Pancreas (tissue), 10 donors: ENCODE data around the gene DENND1A. TPM values are rescaled to one million over a fixed set of nuclear protein-coding genes. Genes with fewer than 3 reads are reported as not detected.

Experiments used
- ATAC-seq, 4 donors: fragments of 200-7000 bp; cut with Tn5 transposase; one replicate each; pipeline versions ENCODE4 v1.8.0 to v1.9.1; 2020; ENCODE audit warnings: mild to moderate bottlenecking in 4 of 4, moderate library complexity in 4 of 4
- DNase-seq, 6 donors: peaks; one replicate each; pipeline ENCODE4 v3.0.0-alpha.2; 2020
- FAIRE-seq: peaks from 2 replicates; lab custom pipeline; 2012; peaks lifted over from hg19 to GRCh38; lab: Jason Lieb, UNC
- H3K27ac ChIP-seq, 4 donors: fragments of 200-600 bp; sonication (generic); 1 replicate in 3 of 4; 2 replicates in 1 of 4; pipeline versions ENCODE4 v1.5.0 to v1.8.0; 2020
- H3K27me3 ChIP-seq, 4 donors: fragments of 200-600 bp; one replicate each; pipeline ENCODE4 v1.8.0; 2021
- H3K36me3 ChIP-seq, 3 donors: fragments of 200-600 bp; sonication (generic) in 1 of 3; one replicate each; pipeline versions ENCODE4 v1.5.0 to v1.8.0; 2020 to 2021
- H3K4me1 ChIP-seq, 3 donors: fragments of 200-600 bp; one replicate each; pipeline ENCODE4 v1.8.0; 2021
- H3K4me3 ChIP-seq, 4 donors: fragments of 200-600 bp; sonication (generic) in 2 of 4; one replicate each; pipeline versions ENCODE4 v1.5.0 to v1.8.0; 2020 to 2021
- H3K9me3 ChIP-seq, 4 donors: fragments of 200-600 bp; one replicate each; pipeline ENCODE4 v1.8.0; 2021
- WGBS, 2 donors: extraction: QIAGEN DNeasy Blood & Tissue Kit; methylation state at CpG; one replicate each; pipeline ENCODE4 v1.1.7; 2013; 5-methylcytosine and 5-hydroxymethylcytosine counted together
- intact Hi-C, 3 donors: fragments of 100-400 bp; cut with DNase I; formaldehyde crosslinking; loops; one replicate each; pipeline versions ENCODE4 v1.11.1 to v1.14.2; 2022
- polyA plus RNA-seq, 2 donors: library from polyadenylated mRNA; stranded (reverse); fragments of 200-250 nt; gene quantifications; one replicate each; pipeline ENCODE4 v1.2.3, GENCODE V29; 2013
- total RNA-seq, 6 donors: library from RNA; stranded (reverse); fragmentation: NEBNext Ultra II Directional in 4 of 6; extraction: Animal tissue kit (Norgen Biotek cat#: 25700) in 4 of 6; gene quantifications; one replicate each; pipeline versions ENCODE4 v1.2.1 to v1.2.4, GENCODE V29; 2021 to 2023
- TF ChIP-seq, protein P1 (sequence below), 4 donors: fragments of 200-600 bp; sonication (generic) in 3 of 4; IDR thresholded peaks; one replicate each; pipeline versions ENCODE4 v1.5.0 to v1.8.0; 2021; ENCODE audit warnings: antibody characterized with exemption in 4 of 4
- donor health status: healthy with polysubstance abuse.
- donor health status: DM: no; HTN: no; CAD: no; lungs with moderate emphysema.
- donor health status: DM: no; HTN: no; CAD: no.
- donor health status: control.
- donor health status: control.
- donor health status: Bipolar disorder and iron deficiency.
- donor health status: DM: yes; HTN: yes; CAD: no.
- donor health status: DM: no; HTN: no; CAD: no.
- donor health status: DM: no; HTN: no; CAD: no.
- donor health status: DM: yes; HTN: yes; CAD: no.

Gene DENND1A
- total and polyA plus RNA-seq, 8 donors, result 4.5 to 8.3 (median 5.6) TPM

DNA sequence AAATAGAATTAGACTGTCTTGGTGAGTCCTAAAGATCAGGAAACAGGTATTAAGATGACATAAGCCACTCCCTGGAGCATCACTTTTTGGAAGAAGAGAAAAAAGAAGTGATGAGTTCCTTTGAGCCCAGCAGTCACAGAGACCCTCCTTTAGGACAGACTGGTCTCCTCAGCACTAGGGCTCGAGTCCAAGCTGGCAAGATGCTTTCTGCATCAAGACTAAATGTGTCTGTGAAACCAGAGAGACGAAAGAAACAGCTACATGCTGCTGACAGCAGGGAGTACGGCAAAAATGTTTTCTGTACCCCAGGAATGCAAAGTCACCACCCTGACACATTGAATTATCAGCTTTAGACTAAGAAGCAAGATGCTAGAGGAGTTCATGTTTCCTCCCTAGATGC is 389.5 kb downstream of the DENND1A start:
- no peak for ATAC-seq
- 83 to 87% methylated on average over 3 of the region's 3 CpGs for WGBS, 2 donors
- Histone ChIP-seq H3K27me3 (no peaks in the 10 kb centered on the region), H3K9me3 (no peaks in the 10 kb centered on the region), H3K4me3 (no peak overlapping the region), H3K36me3 (no peaks in the 10 kb centered on the region), H3K27ac (no peak overlapping the region), H3K4me1 (no peaks in the 10 kb centered on the region)
- intact Hi-C loops, result loop anchor here in 1 of 3 donors (10.0 kb wide), 1 partner anchor 494 kb away; no protein-coding TSS in a partner anchor
- no peak for FAIRE-seq
- TF ChIP-seq, protein P1, sequence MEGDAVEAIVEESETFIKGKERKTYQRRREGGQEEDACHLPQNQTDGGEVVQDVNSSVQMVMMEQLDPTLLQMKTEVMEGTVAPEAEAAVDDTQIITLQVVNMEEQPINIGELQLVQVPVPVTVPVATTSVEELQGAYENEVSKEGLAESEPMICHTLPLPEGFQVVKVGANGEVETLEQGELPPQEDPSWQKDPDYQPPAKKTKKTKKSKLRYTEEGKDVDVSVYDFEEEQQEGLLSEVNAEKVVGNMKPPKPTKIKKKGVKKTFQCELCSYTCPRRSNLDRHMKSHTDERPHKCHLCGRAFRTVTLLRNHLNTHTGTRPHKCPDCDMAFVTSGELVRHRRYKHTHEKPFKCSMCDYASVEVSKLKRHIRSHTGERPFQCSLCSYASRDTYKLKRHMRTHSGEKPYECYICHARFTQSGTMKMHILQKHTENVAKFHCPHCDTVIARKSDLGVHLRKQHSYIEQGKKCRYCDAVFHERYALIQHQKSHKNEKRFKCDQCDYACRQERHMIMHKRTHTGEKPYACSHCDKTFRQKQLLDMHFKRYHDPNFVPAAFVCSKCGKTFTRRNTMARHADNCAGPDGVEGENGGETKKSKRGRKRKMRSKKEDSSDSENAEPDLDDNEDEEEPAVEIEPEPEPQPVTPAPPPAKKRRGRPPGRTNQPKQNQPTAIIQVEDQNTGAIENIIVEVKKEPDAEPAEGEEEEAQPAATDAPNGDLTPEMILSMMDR (IDR thresholded peaks at IDR 0.05), result no peak
- DNase-seq, result no peak

DNA sequence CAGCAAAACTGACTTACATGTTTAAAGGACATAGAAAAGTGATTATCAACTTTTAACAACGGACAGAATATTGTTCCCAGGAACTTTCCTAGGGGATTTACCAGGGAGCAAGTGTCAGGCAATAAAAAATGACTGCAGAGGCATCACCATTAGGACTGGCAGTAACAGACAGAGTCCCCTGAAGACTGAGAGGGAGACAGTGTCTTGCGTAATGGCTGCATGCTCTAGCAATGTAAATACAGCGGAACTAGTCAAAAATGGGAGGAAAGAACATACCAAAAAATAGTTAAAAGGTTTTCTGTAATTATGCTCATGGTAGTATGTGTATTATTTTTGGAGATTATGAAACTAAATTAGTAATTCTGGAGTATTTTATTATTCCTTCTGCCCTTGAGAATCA is 392.1 kb downstream of the DENND1A start:
- Histone ChIP-seq H3K36me3 (no peaks in the 10 kb centered on the region), H3K4me1 (no peaks in the 10 kb centered on the region), H3K27me3 (no peaks in the 10 kb centered on the region), H3K9me3 (no peaks in the 10 kb centered on the region), H3K27ac (no peak overlapping the region), H3K4me3 (no peak overlapping the region)
- FAIRE-seq (no peak), ATAC-seq (no peak), DNase-seq (no peak)
- intact Hi-C loops, result no loop called here
- WGBS, 2 donors, result 86 to 88% methylated on average over 3 of the region's 3 CpGs
- TF ChIP-seq, protein P1 (IDR thresholded peaks at IDR 0.05), result no peak

DNA sequence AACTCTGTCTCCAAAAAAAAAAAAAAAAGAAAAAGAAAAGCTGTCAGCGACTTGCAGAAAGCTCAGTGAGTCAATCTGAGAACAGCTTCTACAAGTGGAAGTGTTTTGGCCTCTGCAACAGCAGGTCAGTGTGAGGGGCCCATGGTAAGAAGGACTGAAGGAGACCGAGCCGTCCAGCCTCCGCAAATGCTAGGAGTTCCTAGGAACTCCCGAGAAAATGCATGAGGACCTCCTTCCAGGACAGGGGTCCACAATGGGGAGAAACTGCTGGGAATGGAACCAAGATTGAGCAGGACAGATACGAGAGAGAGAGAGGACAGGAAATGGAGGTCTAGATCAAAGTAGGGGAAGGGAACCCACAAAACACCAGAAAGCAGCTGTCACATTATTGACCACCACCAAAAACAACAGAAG is 393.5 kb downstream of the DENND1A start:
- Histone ChIP-seq H3K27me3 (no peaks in the 10 kb centered on the region), H3K9me3 (no peaks in the 10 kb centered on the region), H3K4me1 (no peaks in the 10 kb centered on the region), H3K27ac (no peak overlapping the region), H3K4me3 (no peak overlapping the region), H3K36me3 (no peaks in the 10 kb centered on the region)
- ATAC-seq (no peak), FAIRE-seq (no peak), DNase-seq (no peak)
- WGBS, 2 donors, result 94 to 97% methylated on average over 6 of the region's 6 CpGs
- intact Hi-C loops, result no loop called here
- TF ChIP-seq, protein P1 (IDR thresholded peaks at IDR 0.05), result no peak

DNA sequence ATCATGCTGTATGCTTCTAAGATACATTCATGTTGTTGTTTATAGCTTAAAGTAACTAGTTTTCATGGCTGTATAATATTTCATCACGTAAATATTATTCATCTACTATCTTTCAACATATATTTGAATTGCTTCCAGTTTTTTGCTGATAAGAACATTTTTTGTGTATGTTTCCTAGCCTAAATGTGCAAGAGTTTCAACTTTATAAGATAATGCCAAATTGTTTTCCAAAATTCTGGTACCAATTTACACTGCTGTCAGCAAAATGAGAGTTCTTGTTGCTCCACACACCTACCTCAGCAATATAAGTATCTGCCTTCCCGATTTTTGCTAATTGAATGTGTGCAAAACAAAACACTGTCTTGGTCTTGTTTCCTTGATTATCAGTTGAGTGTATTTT is 395.6 kb downstream of the DENND1A start:
- no peak for DNase-seq

DNA sequence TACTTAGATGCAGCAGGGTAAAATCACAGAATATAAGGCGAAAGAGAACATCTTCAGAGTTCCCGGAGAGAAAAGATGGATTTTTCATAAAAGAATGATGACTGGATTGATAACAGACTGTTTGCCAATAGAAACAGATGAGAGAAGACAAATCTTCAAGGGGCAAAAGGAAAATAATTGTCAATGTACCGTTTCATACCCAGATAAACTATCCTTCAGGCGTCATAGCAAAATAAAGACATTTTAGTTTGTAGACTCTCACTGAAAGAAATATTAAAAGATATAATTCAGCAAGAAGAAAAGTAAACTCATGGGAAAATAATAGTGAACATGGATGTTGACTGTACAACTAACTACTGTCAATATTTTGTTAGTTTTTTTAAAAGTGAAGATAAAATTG is 399.7 kb downstream of the DENND1A start:
- DNase-seq (no peak), ATAC-seq (no peak), FAIRE-seq (no peak)
- TF ChIP-seq, protein P1 (IDR thresholded peaks at IDR 0.05), result no peak
- intact Hi-C loops, result no loop called here
- H3K4me3 ChIP-seq, result no peak overlapping the region
- H3K27ac ChIP-seq, result no peak overlapping the region
- H3K9me3 ChIP-seq, result no peaks in the 10 kb centered on the region
- 74 to 85% methylated on average over 4 of the region's 4 CpGs for WGBS, 2 donors
- no peaks in the 10 kb centered on the region for H3K36me3 ChIP-seq
- H3K27me3 ChIP-seq, result no peaks in the 10 kb centered on the region
- H3K4me1 ChIP-seq, result no peaks in the 10 kb centered on the region

More for the DNA sequence above, 395.6 kb downstream of the DENND1A start:
- Histone ChIP-seq H3K27ac (no peak overlapping the region), H3K4me1 (no peaks in the 10 kb centered on the region), H3K36me3 (no peaks in the 10 kb centered on the region), H3K9me3 (no peaks in the 10 kb centered on the region), H3K27me3 (no peaks in the 10 kb centered on the region), H3K4me3 (no peak overlapping the region)
- intact Hi-C loops, result no loop called here
- FAIRE-seq, result no peak
- WGBS, 2 donors, result 87 to 97% methylated on average over 2 of the region's 2 CpGs
- TF ChIP-seq, protein P1 (IDR thresholded peaks at IDR 0.05), result no peak
- no peak for ATAC-seq
